ENCODE measurements around the gene TRIM34. TPM values are rescaled to one million over a fixed set of nuclear protein-coding genes. Genes with fewer than 3 reads are reported as not detected.
"Not testable (repeated sequence)": the region's sequence is repeated elsewhere in the genome, so short reads cannot be mapped to it uniquely, and the experiment has no call there.

TRIM34 gene
- total RNA-seq, 1 donor from 2014 or later: 4.6 TPM

DNA sequence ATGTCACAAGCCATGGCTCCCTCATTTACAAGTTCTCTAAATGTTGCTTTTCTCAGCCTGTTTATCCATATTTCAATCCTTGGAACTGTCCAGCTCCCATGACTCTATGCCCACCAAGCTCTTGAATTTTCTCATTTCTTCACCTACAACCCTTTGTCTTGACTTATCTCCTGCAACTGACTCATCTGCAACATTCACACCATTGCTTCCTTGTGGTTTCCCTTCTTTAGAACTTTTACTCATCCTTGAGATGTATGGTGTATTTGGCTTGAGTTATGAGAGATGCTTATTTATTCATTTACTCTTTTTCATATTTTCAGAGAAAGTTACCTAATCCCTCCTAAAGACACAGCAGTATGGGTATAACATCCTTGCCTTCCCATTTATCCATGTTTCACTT is 18.8 kb downstream of the TRIM34 start:
- no peaks in the 10 kb centered on the region for H3K27me3 Mint-ChIP-seq (ENCODE audit: low read depth, unreplicated experiment)
- H3K4me3 ChIP-seq (ENCODE audit: insufficient read depth, low read depth, low read length): no peak overlapping the region
- no peak overlapping the region for H3K27ac ChIP-seq (ENCODE audit: low read depth, low read length)
- H3K27ac Mint-ChIP-seq (ENCODE audit: unreplicated experiment): no peak overlapping the region
- TF ChIP-seq EZH2 (IDR thresholded peaks at IDR 0.05; ENCODE audit: insufficient read depth, low read length): no peak
- TF ChIP-seq, protein P1, sequence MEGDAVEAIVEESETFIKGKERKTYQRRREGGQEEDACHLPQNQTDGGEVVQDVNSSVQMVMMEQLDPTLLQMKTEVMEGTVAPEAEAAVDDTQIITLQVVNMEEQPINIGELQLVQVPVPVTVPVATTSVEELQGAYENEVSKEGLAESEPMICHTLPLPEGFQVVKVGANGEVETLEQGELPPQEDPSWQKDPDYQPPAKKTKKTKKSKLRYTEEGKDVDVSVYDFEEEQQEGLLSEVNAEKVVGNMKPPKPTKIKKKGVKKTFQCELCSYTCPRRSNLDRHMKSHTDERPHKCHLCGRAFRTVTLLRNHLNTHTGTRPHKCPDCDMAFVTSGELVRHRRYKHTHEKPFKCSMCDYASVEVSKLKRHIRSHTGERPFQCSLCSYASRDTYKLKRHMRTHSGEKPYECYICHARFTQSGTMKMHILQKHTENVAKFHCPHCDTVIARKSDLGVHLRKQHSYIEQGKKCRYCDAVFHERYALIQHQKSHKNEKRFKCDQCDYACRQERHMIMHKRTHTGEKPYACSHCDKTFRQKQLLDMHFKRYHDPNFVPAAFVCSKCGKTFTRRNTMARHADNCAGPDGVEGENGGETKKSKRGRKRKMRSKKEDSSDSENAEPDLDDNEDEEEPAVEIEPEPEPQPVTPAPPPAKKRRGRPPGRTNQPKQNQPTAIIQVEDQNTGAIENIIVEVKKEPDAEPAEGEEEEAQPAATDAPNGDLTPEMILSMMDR (IDR thresholded peaks at IDR 0.05; ENCODE audit: insufficient read depth, low read depth, low read length): no peak
- H3K27me3 ChIP-seq (ENCODE audit: insufficient read depth, low read length): no peaks in the 10 kb centered on the region
- no peaks in the 10 kb centered on the region for H3K9me3 ChIP-seq (ENCODE audit: insufficient read depth, low read depth, low read length)
- DNase-seq (ENCODE audit: low read depth): no peak
- FAIRE-seq: no peak
- H3K4me3 Mint-ChIP-seq (ENCODE audit: unreplicated experiment): no peak overlapping the region
- H3K36me3 ChIP-seq (ENCODE audit: insufficient read depth, low read length): no peaks in the 10 kb centered on the region
- H4K20me1 ChIP-seq (ENCODE audit: insufficient read depth, low read length): no peaks in the 10 kb centered on the region
- H3K4me1 ChIP-seq (ENCODE audit: insufficient read depth, low read length): no peaks in the 10 kb centered on the region
- H3K4me1 Mint-ChIP-seq (ENCODE audit: low read depth, unreplicated experiment): no peaks in the 10 kb centered on the region
- no peak overlapping the region for H2AFZ ChIP-seq (ENCODE audit: low read depth, low read length)
- H3K9ac ChIP-seq (ENCODE audit: low read length): no peak overlapping the region
- peaks cover 13% of the 10 kb centered on the region for H3K36me3 Mint-ChIP-seq (ENCODE audit: low read depth, unreplicated experiment)
- H3K9me3 Mint-ChIP-seq (ENCODE audit: unreplicated experiment): no peaks in the 10 kb centered on the region
- H3K4me2 ChIP-seq (ENCODE audit: low read length): no peak overlapping the region
- H3K79me2 ChIP-seq (ENCODE audit: insufficient read depth, low read length): no peaks in the 10 kb centered on the region

DNA sequence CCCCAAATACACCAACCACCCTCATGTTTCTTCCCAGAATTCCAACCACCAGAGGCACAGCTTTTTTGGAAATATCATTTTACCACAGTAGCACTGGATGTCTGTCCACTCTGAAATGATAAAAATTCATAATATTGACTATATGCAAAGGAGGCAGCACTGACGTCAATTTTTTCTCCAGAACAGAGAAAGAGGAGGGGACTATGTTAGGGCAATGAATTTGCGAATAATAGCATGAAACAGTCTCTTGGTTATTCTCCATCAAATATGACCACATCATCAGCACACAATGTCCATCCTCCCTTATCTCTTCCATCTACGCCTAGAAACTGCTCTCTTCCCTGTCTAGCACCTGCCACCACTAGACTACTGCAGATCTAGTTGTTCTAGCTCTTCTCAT is 21.3 kb downstream of the TRIM34 start:
- H3K27me3 ChIP-seq (ENCODE audit: insufficient read depth, low read length): no peaks in the 10 kb centered on the region
- H3K9me3 ChIP-seq (ENCODE audit: insufficient read depth, low read depth, low read length): no peaks in the 10 kb centered on the region
- no peak overlapping the region for H3K4me2 ChIP-seq (ENCODE audit: low read length)
- DNase-seq (ENCODE audit: low read depth): no peak
- no peak overlapping the region for H3K4me3 Mint-ChIP-seq (ENCODE audit: unreplicated experiment)
- no peaks in the 10 kb centered on the region for H4K20me1 ChIP-seq (ENCODE audit: insufficient read depth, low read length)
- H3K9me3 Mint-ChIP-seq (ENCODE audit: unreplicated experiment): no peaks in the 10 kb centered on the region
- H3K4me1 ChIP-seq (ENCODE audit: insufficient read depth, low read length): no peaks in the 10 kb centered on the region
- H3K79me2 ChIP-seq (ENCODE audit: insufficient read depth, low read length): no peaks in the 10 kb centered on the region
- FAIRE-seq: no peak
- no peaks in the 10 kb centered on the region for H3K36me3 ChIP-seq (ENCODE audit: insufficient read depth, low read length)
- no peak overlapping the region for H2AFZ ChIP-seq (ENCODE audit: low read depth, low read length)
- no peaks in the 10 kb centered on the region for H3K27me3 Mint-ChIP-seq (ENCODE audit: low read depth, unreplicated experiment)
- H3K4me1 Mint-ChIP-seq (ENCODE audit: low read depth, unreplicated experiment): no peaks in the 10 kb centered on the region
- TF ChIP-seq, protein P1 (IDR thresholded peaks at IDR 0.05; ENCODE audit: insufficient read depth, low read depth, low read length): no peak
- TF ChIP-seq EZH2 (IDR thresholded peaks at IDR 0.05; ENCODE audit: insufficient read depth, low read length): no peak
- peaks cover 11% of the 10 kb centered on the region for H3K36me3 Mint-ChIP-seq (ENCODE audit: low read depth, unreplicated experiment)
- H3K27ac ChIP-seq (ENCODE audit: low read depth, low read length): no peak overlapping the region
- H3K4me3 ChIP-seq (ENCODE audit: insufficient read depth, low read depth, low read length): no peak overlapping the region
- no peak overlapping the region for H3K27ac Mint-ChIP-seq (ENCODE audit: unreplicated experiment)
- no peak overlapping the region for H3K9ac ChIP-seq (ENCODE audit: low read length)

DNA sequence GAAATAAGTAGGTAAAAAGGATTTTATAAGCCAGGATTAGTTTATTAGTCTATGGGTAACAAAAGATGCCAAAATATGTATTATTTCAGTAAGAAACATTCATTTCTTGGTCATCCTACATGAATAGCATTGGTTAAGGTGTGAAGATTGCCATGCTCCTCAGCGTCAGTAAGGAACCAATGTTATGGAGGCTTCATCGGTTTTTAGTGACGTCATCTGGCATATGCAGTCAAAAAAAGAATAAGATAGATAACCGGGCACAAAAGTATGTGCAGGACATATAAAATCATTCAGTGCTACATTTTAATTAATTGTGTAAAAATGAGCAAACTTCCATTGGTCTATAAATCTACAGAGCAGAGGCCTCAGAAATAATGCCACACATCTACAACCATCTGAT is 30.7 kb downstream of the TRIM34 start:
- Histone ChIP-seq H4K20me1 (ENCODE audit: insufficient read depth, low read length) (no peaks in the 10 kb centered on the region), H3K79me2 (ENCODE audit: insufficient read depth, low read length) (no peaks in the 10 kb centered on the region), H3K36me3 (ENCODE audit: insufficient read depth, low read length) (no peaks in the 10 kb centered on the region), H2AFZ (ENCODE audit: low read depth, low read length) (no peak overlapping the region), H3K27ac (ENCODE audit: low read depth, low read length) (no peak overlapping the region), H3K4me3 (ENCODE audit: insufficient read depth, low read depth, low read length) (no peak overlapping the region), H3K9ac (ENCODE audit: low read length) (no peak overlapping the region), H3K9me3 (ENCODE audit: insufficient read depth, low read depth, low read length) (no peaks in the 10 kb centered on the region), H3K4me1 (ENCODE audit: insufficient read depth, low read length) (no peaks in the 10 kb centered on the region), H3K4me2 (ENCODE audit: low read length) (no peak overlapping the region), H3K27me3 (ENCODE audit: insufficient read depth, low read length) (no peaks in the 10 kb centered on the region)
- H3K4me3 Mint-ChIP-seq (ENCODE audit: unreplicated experiment): no peak overlapping the region
- no peaks in the 10 kb centered on the region for H3K4me1 Mint-ChIP-seq (ENCODE audit: low read depth, unreplicated experiment)
- TF ChIP-seq, protein P1 (IDR thresholded peaks at IDR 0.05; ENCODE audit: insufficient read depth, low read depth, low read length): no peak
- TF ChIP-seq EZH2 (IDR thresholded peaks at IDR 0.05; ENCODE audit: insufficient read depth, low read length): no peak
- H3K27ac Mint-ChIP-seq (ENCODE audit: unreplicated experiment): no peak overlapping the region
- DNase-seq (ENCODE audit: low read depth) (no peak), FAIRE-seq (no peak)
- H3K9me3 Mint-ChIP-seq (ENCODE audit: unreplicated experiment): peaks cover 3% of the 10 kb centered on the region
- H3K36me3 Mint-ChIP-seq (ENCODE audit: low read depth, unreplicated experiment): peaks cover 7% of the 10 kb centered on the region
- no peaks in the 10 kb centered on the region for H3K27me3 Mint-ChIP-seq (ENCODE audit: low read depth, unreplicated experiment)

DNA sequence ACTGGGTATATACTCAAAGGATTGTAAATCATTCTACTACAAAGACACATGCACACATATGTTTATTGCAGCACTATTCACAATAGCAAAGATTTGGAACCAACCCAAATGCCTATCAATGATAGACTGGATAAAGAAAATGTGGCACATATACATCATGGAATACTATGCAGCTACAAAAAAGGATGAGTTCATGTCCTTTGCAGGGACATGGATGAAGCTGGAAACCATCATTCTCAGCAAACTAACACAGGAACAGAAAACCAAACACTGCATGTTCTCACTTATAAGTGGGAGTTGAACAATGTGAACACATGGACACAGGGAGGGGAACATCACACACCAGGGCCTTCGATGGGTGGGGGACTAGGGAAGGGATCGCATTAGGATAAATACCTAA is 32.2 kb downstream of the TRIM34 start:
- H3K27me3 ChIP-seq (ENCODE audit: insufficient read depth, low read length); H3K9me3 ChIP-seq (ENCODE audit: insufficient read depth, low read depth, low read length); H3K4me1 Mint-ChIP-seq (ENCODE audit: low read depth, unreplicated experiment); H3K36me3 ChIP-seq (ENCODE audit: insufficient read depth, low read length); H3K79me2 ChIP-seq (ENCODE audit: insufficient read depth, low read length); H3K4me1 ChIP-seq (ENCODE audit: insufficient read depth, low read length); H3K4me2 ChIP-seq (ENCODE audit: low read length); H3K4me3 ChIP-seq (ENCODE audit: insufficient read depth, low read depth, low read length); H3K9ac ChIP-seq (ENCODE audit: low read length); H3K27ac Mint-ChIP-seq (ENCODE audit: unreplicated experiment); H3K4me3 Mint-ChIP-seq (ENCODE audit: unreplicated experiment); H3K27ac ChIP-seq (ENCODE audit: low read depth, low read length); H4K20me1 ChIP-seq (ENCODE audit: insufficient read depth, low read length); H3K9me3 Mint-ChIP-seq (ENCODE audit: unreplicated experiment); H3K27me3 Mint-ChIP-seq (ENCODE audit: low read depth, unreplicated experiment); DNase-seq (ENCODE audit: low read depth); H3K36me3 Mint-ChIP-seq (ENCODE audit: low read depth, unreplicated experiment); FAIRE-seq; H2AFZ ChIP-seq (ENCODE audit: low read depth, low read length): not testable (repeated sequence)

Measured in astrocyte (in vitro differentiated cells and primary cell).